HG03196 (cell line): Measurements from ENCODE around the gene HDGFL2.

Source experiments
- ATAC-seq: cut with Tn5 transposase; IDR thresholded peaks from one replicate; pipeline ENCODE4 v1.9.1; 2021; ENCODE audit not compliant: unreplicated experiment

The HDGFL2 gene

GRCh38 chr19:4472174-4472974, at the start of gene HDGFL2:
Gene HDGFL2 (plus strand): TSS chr19:4472297. CDS start chr19:4472351, 54 bp downstream.
- peak; percentile 1 for ATAC-seq

- ATAC-seq: no peak
These were observed 48.5 kb upstream of the HDGFL2 start for GRCh38 chr19:4423416-4424126.

- no peak for ATAC-seq
These were observed 46.6 kb upstream of the HDGFL2 start for GRCh38 chr19:4425537-4425936.

GRCh38 chr19:4428326-4428975, 43.6 kb upstream of the HDGFL2 start:
- no peak for ATAC-seq

- ATAC-seq: no peak
These were observed 42.8 kb upstream of the HDGFL2 start for GRCh38 chr19:4429256-4429655.

- ATAC-seq: no peak
These were observed 42.3 kb upstream of the HDGFL2 start for GRCh38 chr19:4429771-4430171.

GRCh38 chr19:4430760-4431159, 41.3 kb upstream of the HDGFL2 start:
- no peak for ATAC-seq

- ATAC-seq: no peak
These were observed 40.8 kb upstream of the HDGFL2 start for GRCh38 chr19:4431296-4431695.

- no peak for ATAC-seq
These were observed 40.1 kb upstream of the HDGFL2 start for GRCh38 chr19:4431808-4432674.

GRCh38 chr19:4432918-4433506, 39.1 kb upstream of the HDGFL2 start:
- ATAC-seq: no peak

- ATAC-seq: no peak
These were observed 37.7 kb upstream of the HDGFL2 start for GRCh38 chr19:4434391-4434790.

- no peak for ATAC-seq
These were observed 35.9 kb upstream of the HDGFL2 start for GRCh38 chr19:4436231-4436630.

GRCh38 chr19:4437103-4437502, 35.0 kb upstream of the HDGFL2 start:
- ATAC-seq: no peak

GRCh38 chr19:4439243-4439642, 32.9 kb upstream of the HDGFL2 start:
- ATAC-seq: no peak

- ATAC-seq: no peak
These were observed 29.9 kb upstream of the HDGFL2 start for GRCh38 chr19:4441994-4442818.

- ATAC-seq: no peak
These were observed 29.3 kb upstream of the HDGFL2 start for GRCh38 chr19:4442819-4443146.

- no peak for ATAC-seq
These were observed 28.9 kb upstream of the HDGFL2 start for GRCh38 chr19:4443188-4443587.

- no peak for ATAC-seq
These were observed 27.9 kb upstream of the HDGFL2 start for GRCh38 chr19:4443966-4444764.
